Urinary bladder (tissue), 4 donors: ENCODE results near the gene MORC4. TPM values are rescaled to one million over a fixed set of nuclear protein-coding genes. Genes with fewer than 3 reads are reported as not detected.
"Not testable (repeated sequence)": the region's sequence is repeated elsewhere in the genome, so short reads cannot be mapped to it uniquely, and the experiment has no call there.

Experiments
- DNase-seq: peaks from one replicate; pipeline ENCODE4 v3.0.0-alpha.2; 2015; ENCODE audit errors: extremely low spot score
- H3K27ac ChIP-seq: one replicate; pipeline ENCODE4 v1.5.1; 2013; ENCODE audit warnings: low read depth, mild to moderate bottlenecking, moderate library complexity
- H3K36me3 ChIP-seq: one replicate; pipeline ENCODE4 v1.6.1; 2013; ENCODE audit warnings: mild to moderate bottlenecking, moderate library complexity; ENCODE audit not compliant: insufficient read depth
- H3K4me1 ChIP-seq: one replicate; pipeline ENCODE4 v1.6.1; 2013; ENCODE audit warnings: mild to moderate bottlenecking, moderate library complexity; ENCODE audit not compliant: insufficient read depth
- H3K4me3 ChIP-seq: one replicate; pipeline ENCODE4 v1.5.1; 2013; ENCODE audit warnings: low read depth, low read length
- WGBS: extraction: QIAGEN DNeasy Blood & Tissue Kit; methylation state at CpG from one replicate; pipeline ENCODE4 v1.1.7; 2013; 5-methylcytosine and 5-hydroxymethylcytosine counted together
- polyA plus RNA-seq: library from polyadenylated mRNA; stranded (reverse); fragments of 200-250 nt; gene quantifications from one replicate; pipeline ENCODE4 v1.2.3, GENCODE V29; 2013
- total RNA-seq: library from RNA; depleted of rRNA; stranded (reverse); fragments of >200 nt; gene quantifications from one replicate; pipeline ENCODE4 v1.2.3, GENCODE V29; 2014
- donor health status: healthy with polysubstance abuse.
- donor health status: healthy.

The MORC4 gene
- total and polyA plus RNA-seq, 2 donors = 6.8 to 44.6 TPM

- H3K36me3 ChIP-seq = no peaks in the 10 kb centered on the region
Observed at GRCh38 chrX:106972896-106973295, 27.1 kb downstream of the MORC4 start.

GRCh38 chrX:106966547-106966946, 33.5 kb downstream of the MORC4 start:
- WGBS = 88% methylated on average over 6 of the region's 6 CpGs

More at GRCh38 chrX:106972896-106973295, 27.1 kb downstream of the MORC4 start:
- Histone ChIP-seq H3K4me3 (no peak overlapping the region), H3K27ac (no peak overlapping the region), H3K4me1 (no peaks in the 10 kb centered on the region)
- no peak for DNase-seq

GRCh38 chrX:106964290-106964689, 35.7 kb downstream of the MORC4 start:
- H3K4me3 ChIP-seq = no peak overlapping the region
- no peak overlapping the region for H3K27ac ChIP-seq
- no peaks in the 10 kb centered on the region for H3K36me3 ChIP-seq
- 78% methylated on average over 1 of the region's 1 CpG for WGBS
- no peaks in the 10 kb centered on the region for H3K4me1 ChIP-seq
- DNase-seq = no peak

More at GRCh38 chrX:106966547-106966946, 33.5 kb downstream of the MORC4 start:
- H3K4me1 ChIP-seq, H3K36me3 ChIP-seq, H3K27ac ChIP-seq, DNase-seq, H3K4me3 ChIP-seq: not testable (repeated sequence)

- Histone ChIP-seq H3K4me1 (no peaks in the 10 kb centered on the region), H3K36me3 (no peaks in the 10 kb centered on the region), H3K27ac (no peak overlapping the region), H3K4me3 (no peak overlapping the region)
- no peak for DNase-seq
Observed at GRCh38 chrX:106963111-106963510, 36.9 kb downstream of the MORC4 start.

GRCh38 chrX:106959901-106960300, 40.1 kb downstream of the MORC4 start:
- H3K27ac ChIP-seq = no peak overlapping the region
- DNase-seq = no peak
- no peaks in the 10 kb centered on the region for H3K36me3 ChIP-seq
- H3K4me3 ChIP-seq = no peak overlapping the region
- 54% methylated on average over 2 of the region's 2 CpGs for WGBS
- H3K4me1 ChIP-seq = no peaks in the 10 kb centered on the region

- Histone ChIP-seq H3K36me3 (no peaks in the 10 kb centered on the region), H3K27ac (no peak overlapping the region), H3K4me1 (no peaks in the 10 kb centered on the region), H3K4me3 (no peak overlapping the region)
- DNase-seq = no peak
- 83% methylated on average over 1 of the region's 1 CpG for WGBS
Observed at GRCh38 chrX:106957856-106958255, 42.2 kb downstream of the MORC4 start.

GRCh38 chrX:106955004-106955772, 44.8 kb downstream of the MORC4 start:
- no peak for DNase-seq
- H3K36me3 ChIP-seq = no peaks in the 10 kb centered on the region
- WGBS = 76% methylated on average over 1 of the region's 1 CpG

GRCh38 chrX:106954041-106954440, 46.0 kb downstream of the MORC4 start:
- no peak for DNase-seq
- Histone ChIP-seq H3K4me1 (no peaks in the 10 kb centered on the region), H3K27ac (no peak overlapping the region), H3K4me3 (no peak overlapping the region), H3K36me3 (no peaks in the 10 kb centered on the region)
- 97% methylated on average over 4 of the region's 4 CpGs for WGBS

More at GRCh38 chrX:106955004-106955772, 44.8 kb downstream of the MORC4 start:
- no peak overlapping the region for H3K27ac ChIP-seq
- no peak overlapping the region for H3K4me3 ChIP-seq
- H3K4me1 ChIP-seq = no peaks in the 10 kb centered on the region

GRCh38 chrX:106952988-106953387, 47.0 kb downstream of the MORC4 start:
- DNase-seq = no peak
- Histone ChIP-seq H3K4me1 (no peaks in the 10 kb centered on the region), H3K27ac (no peak overlapping the region), H3K36me3 (no peaks in the 10 kb centered on the region), H3K4me3 (no peak overlapping the region)
- WGBS = 30% methylated on average over 1 of the region's 1 CpG

GRCh38 chrX:106952538-106952937, 47.5 kb downstream of the MORC4 start:
- no peaks in the 10 kb centered on the region for H3K4me1 ChIP-seq
- H3K27ac ChIP-seq = no peak overlapping the region
- no peak for DNase-seq
- H3K4me3 ChIP-seq = no peak overlapping the region
- no peaks in the 10 kb centered on the region for H3K36me3 ChIP-seq
- 98% methylated on average over 2 of the region's 2 CpGs for WGBS

- Histone ChIP-seq H3K27ac (no peak overlapping the region), H3K4me3 (no peak overlapping the region), H3K36me3 (no peaks in the 10 kb centered on the region), H3K4me1 (no peaks in the 10 kb centered on the region)
- 93% methylated on average over 3 of the region's 3 CpGs for WGBS
- no peak for DNase-seq
Observed at GRCh38 chrX:106952089-106952488, 47.9 kb downstream of the MORC4 start.

- Histone ChIP-seq H3K4me1 (no peaks in the 10 kb centered on the region), H3K27ac (no peak overlapping the region), H3K4me3 (no peak overlapping the region), H3K36me3 (no peaks in the 10 kb centered on the region)
- 92% methylated on average over 6 of the region's 6 CpGs for WGBS
- DNase-seq = no peak
Observed at GRCh38 chrX:106951230-106951629, 48.8 kb downstream of the MORC4 start.

- no peaks in the 10 kb centered on the region for H3K4me1 ChIP-seq
- no peaks in the 10 kb centered on the region for H3K36me3 ChIP-seq
- DNase-seq = no peak
- H3K4me3 ChIP-seq = no peak overlapping the region
- WGBS = 82% methylated on average over 2 of the region's 2 CpGs
- no peak overlapping the region for H3K27ac ChIP-seq
Observed at GRCh38 chrX:106950381-106950780, 49.6 kb downstream of the MORC4 start.

- Histone ChIP-seq H3K4me1 (no peaks in the 10 kb centered on the region), H3K27ac (no peak overlapping the region), H3K4me3 (no peak overlapping the region), H3K36me3 (no peaks in the 10 kb centered on the region)
- no peak for DNase-seq
- 77% methylated on average over 1 of the region's 1 CpG for WGBS
Observed at GRCh38 chrX:106949366-106949765, 50.6 kb downstream of the MORC4 start.
